GM12878 (cell line): ENCODE results near the gene NTRK3.

Experiments used
- CHD2 ChIP-seq: IDR thresholded peaks from 2 replicates; pipeline ENCODE4 v1.6.1; 2011; ENCODE audit warnings: low read depth, low read length, improper control_type of control experiment, borderline replicate concordance
- CTCF ChIP-seq, 3 experiments: IDR thresholded peaks in 2 of 3; conservative IDR thresholded peaks in 1 of 3; 2 replicates each; pipeline ENCODE4 v1.5.1; 2011; ENCODE audit warnings: low read depth in 3 of 3, low read length in 3 of 3, mild to moderate bottlenecking in 3 of 3, control low read depth in 2 of 3, moderate library complexity in 2 of 3, inconsistent platforms in 1 of 3, mixed read lengths in 1 of 3; ENCODE audit not compliant: control insufficient read depth in 2 of 3, insufficient read depth in 1 of 3; ENCODE audit errors: extremely low read depth in 1 of 3
- FOXM1 ChIP-seq: IDR thresholded peaks from 2 replicates; pipeline ENCODE4 v1.6.1; 2012; ENCODE audit warnings: low read depth, mild to moderate bottlenecking, inconsistent platforms, low read length, moderate library complexity
- GABPA ChIP-seq: IDR thresholded peaks from 2 replicates; pipeline ENCODE4 v1.6.1; 2014; ENCODE audit warnings: antibody characterized with exemption, low read depth, mild to moderate bottlenecking, inconsistent platforms
- HCFC1 ChIP-seq: fragments of 150-350 bp; IDR thresholded peaks from 2 replicates; pipeline ENCODE4 v1.6.1; 2014; ENCODE audit warnings: low read length
- MAX ChIP-seq: IDR thresholded peaks from 2 replicates; pipeline ENCODE4 v1.6.1; 2012; ENCODE audit warnings: low read depth, low read length, improper control_type of control experiment
- MEF2A ChIP-seq: IDR thresholded peaks from 2 replicates; pipeline ENCODE4 v1.6.1; 2011; ENCODE audit warnings: low read depth, mild to moderate bottlenecking, low read length, moderate library complexity; ENCODE audit not compliant: insufficient read depth
- POLR2A ChIP-seq: IDR thresholded peaks from 2 replicates; pipeline ENCODE4 v1.6.1; 2011; ENCODE audit warnings: low read depth, mild to moderate bottlenecking, low read length
- POLR2AphosphoS5 ChIP-seq: IDR thresholded peaks from 2 replicates; pipeline ENCODE4 v1.6.1; 2011; ENCODE audit warnings: mild to moderate bottlenecking, low read length, inconsistent platforms
- REST ChIP-seq: IDR thresholded peaks from 2 replicates; pipeline ENCODE4 v1.6.1; 2012; ENCODE audit warnings: mild to moderate bottlenecking, low read depth, low read length
- SIN3A ChIP-seq: IDR thresholded peaks from 2 replicates; pipeline ENCODE4 v1.6.1; 2012; ENCODE audit warnings: low read depth, low read length, improper control_type of control experiment
- SMARCA5 ChIP-seq: fragments of 450-650 bp; IDR thresholded peaks from 2 replicates; pipeline ENCODE4 v1.6.1; 2017; ENCODE audit warnings: mild to moderate bottlenecking
- TCF7 ChIP-seq: IDR thresholded peaks from 2 replicates; pipeline ENCODE4 v1.6.1; 2014; ENCODE audit warnings: antibody characterized with exemption, borderline replicate concordance
- TF ChIP-seq, protein P1 (sequence below): IDR thresholded peaks from 2 replicates; pipeline ENCODE4 v1.6.1; 2011; ENCODE audit warnings: mild to moderate bottlenecking, low read depth, low read length, moderate library complexity; ENCODE audit not compliant: insufficient replicate concordance

DNA sequence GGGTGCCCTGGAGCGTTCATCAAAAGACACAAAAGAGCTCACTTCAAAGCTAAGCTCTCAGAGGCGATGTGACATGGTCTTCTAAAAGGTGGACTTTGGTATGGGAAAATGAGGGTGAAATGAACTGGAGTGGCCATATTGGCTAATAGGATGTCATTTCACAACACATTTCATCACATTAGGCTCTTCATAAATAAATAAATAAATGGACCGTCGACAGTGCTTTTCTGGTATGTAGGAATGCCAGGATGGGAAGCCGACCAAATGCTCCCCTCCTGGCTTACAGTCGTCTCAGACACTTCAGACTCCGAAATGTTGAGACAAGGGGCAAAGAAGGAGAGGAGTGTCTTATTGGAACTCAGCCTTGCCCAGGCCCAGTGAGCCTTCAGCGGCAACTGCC is 383.0 kb downstream of the NTRK3 start:
- no peak for TF ChIP-seq MAX
- TF ChIP-seq MEF2A: no peak
- TF ChIP-seq HCFC1: no peak
- no peak for TF ChIP-seq POLR2A
- no peak for TF ChIP-seq SIN3A
- no peak for TF ChIP-seq CHD2
- no peak for TF ChIP-seq SMARCA5
- no peak for TF ChIP-seq CTCF (IDR thresholded peaks at IDR 0.05 in 2 of 3, conservative IDR thresholded peaks at IDR 0.05 in 1 of 3; ENCODE audit: control insufficient read depth in 2 of 3, extremely low read depth in 1 of 3, insufficient read depth in 1 of 3, low read depth in 3 of 3, low read length in 3 of 3)
- no peak for TF ChIP-seq TCF7
- TF ChIP-seq FOXM1: no peak
- TF ChIP-seq GABPA: no peak
- TF ChIP-seq, protein P1, sequence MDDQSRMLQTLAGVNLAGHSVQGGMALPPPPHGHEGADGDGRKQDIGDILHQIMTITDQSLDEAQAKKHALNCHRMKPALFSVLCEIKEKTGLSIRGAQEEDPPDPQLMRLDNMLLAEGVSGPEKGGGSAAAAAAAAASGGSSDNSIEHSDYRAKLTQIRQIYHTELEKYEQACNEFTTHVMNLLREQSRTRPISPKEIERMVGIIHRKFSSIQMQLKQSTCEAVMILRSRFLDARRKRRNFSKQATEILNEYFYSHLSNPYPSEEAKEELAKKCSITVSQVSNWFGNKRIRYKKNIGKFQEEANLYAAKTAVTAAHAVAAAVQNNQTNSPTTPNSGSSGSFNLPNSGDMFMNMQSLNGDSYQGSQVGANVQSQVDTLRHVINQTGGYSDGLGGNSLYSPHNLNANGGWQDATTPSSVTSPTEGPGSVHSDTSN: no peak
- TF ChIP-seq POLR2AphosphoS5: no peak
- TF ChIP-seq REST: no peak
